Measurements from ENCODE around the gene FLCN.
"Not testable (repeated sequence)": the region's sequence is repeated elsewhere in the genome, so short reads cannot be mapped to it uniquely, and the experiment has no call there.

FLCN gene

GRCh38 chr17:17213775-17214174, 23.2 kb downstream of the FLCN start:
- FAIRE-seq (no peak), DNase-seq (ENCODE audit: insufficient read length, low spot score) (no peak)
- TF ChIP-seq POLR2A (IDR thresholded peaks at IDR 0.05; ENCODE audit: low read depth, low read length), result no peak

GRCh38 chr17:17207998-17208397, 29.0 kb downstream of the FLCN start:
- FAIRE-seq (no peak), DNase-seq (ENCODE audit: insufficient read length, low spot score) (no peak)
- TF ChIP-seq POLR2A (IDR thresholded peaks at IDR 0.05; ENCODE audit: low read depth, low read length), result no peak

GRCh38 chr17:17206913-17207335, 30.0 kb downstream of the FLCN start:
- FAIRE-seq, result no peak
- no peak for TF ChIP-seq POLR2A (IDR thresholded peaks at IDR 0.05; ENCODE audit: low read depth, low read length)
- no peak for DNase-seq (ENCODE audit: insufficient read length, low spot score)

DNA sequence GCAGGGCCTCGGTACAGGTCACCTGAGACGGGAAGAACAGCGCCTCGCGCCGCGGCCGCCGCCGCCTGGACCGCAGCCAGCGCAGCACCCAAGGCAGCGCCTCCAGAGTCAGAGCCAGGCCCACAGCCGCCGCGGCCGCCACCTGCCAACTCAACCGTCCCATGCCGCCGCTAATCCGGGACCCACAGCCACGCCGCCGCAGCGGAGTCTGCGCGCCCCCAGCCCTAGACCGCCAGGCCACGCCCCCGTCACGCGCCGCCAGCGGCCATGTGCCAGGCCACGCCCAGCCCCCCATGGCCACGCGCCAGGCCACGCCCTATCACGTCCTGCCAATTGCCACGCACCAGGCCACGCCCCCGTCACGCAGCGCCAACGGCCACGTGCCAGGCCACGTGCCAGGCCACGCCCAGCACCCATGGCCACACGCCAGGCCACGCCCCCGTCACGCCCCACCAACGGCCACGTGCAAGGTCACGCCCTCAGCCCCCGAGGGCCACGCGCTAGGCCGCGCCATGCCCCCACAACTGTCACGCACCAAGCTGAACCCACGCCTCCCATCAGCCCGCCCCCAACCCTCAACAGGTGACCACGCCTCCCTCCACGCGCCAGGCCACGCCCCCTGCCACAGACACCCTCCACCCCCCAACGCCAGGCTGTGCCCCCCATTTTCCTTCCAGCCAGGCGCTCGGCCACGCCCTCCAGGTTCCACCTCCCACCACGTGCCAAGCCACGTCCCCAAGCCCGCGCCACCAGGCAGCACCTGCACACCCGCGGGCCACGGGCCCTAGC, 30.6 kb downstream of the FLCN start, which contains the start of gene PLD6:
TSS of gene PLD6 (minus strand) at position 210 of the 789 bp plus-strand sequence. CDS start at position 163, 47 bp downstream.
- TF ChIP-seq POLR2A (IDR thresholded peaks at IDR 0.05; ENCODE audit: low read depth, low read length), result no peak; the same call in 1 of the 2 replicates
- FAIRE-seq, result peak; percentile 52
- peak; percentile 86 for DNase-seq (ENCODE audit: insufficient read length, low spot score)

DNA sequence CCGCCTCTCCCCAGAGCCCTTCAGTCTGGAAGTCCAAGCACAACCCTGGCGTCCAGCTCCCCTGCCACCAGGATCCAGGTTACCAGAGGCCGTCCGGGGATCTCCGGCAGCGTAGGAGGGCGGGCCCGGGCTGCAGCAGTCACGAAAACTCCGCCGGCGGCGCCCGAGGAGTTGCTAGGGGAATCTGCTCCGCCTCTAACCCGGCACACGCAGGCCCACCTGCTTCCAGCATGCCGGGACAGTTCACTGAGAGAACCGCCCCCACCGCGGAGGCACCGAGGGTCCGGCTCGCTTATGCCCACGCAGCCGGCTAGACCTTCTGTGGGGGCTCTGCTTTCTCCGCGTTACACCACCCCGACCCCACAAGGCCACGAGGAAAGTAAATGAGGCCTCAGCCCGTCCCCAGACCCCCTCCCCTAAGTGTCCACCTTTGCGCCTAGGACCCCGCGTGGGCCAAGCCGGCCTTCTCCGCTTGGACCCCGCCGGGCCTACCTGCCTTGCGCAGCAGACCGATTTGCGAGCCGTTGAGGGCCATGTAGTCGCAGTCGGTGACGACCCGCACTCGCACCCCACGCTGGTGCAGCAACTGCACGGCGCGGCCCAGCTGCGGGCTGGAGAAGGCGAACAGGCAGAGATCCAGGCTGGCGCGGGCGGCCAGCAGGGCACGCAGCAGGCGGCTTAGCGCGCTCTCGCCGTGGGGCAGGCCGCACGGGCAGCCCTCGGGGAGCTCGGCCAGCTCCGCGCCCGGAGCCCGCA, 31.4 kb downstream of the FLCN start:
- TF ChIP-seq POLR2A (IDR thresholded peaks at IDR 0.05; ENCODE audit: low read depth, low read length), result 0 out of 2 replicates have a peak, but pooled peaks have one; percentile 12
- no peak for FAIRE-seq
- DNase-seq (ENCODE audit: insufficient read length, low spot score), result no peak

GRCh38 chr17:17204635-17205231, 32.2 kb downstream of the FLCN start:
- no peak for FAIRE-seq
- no peak for DNase-seq (ENCODE audit: insufficient read length, low spot score)
- TF ChIP-seq POLR2A (IDR thresholded peaks at IDR 0.05; ENCODE audit: low read depth, low read length), result no peak

GRCh38 chr17:17204041-17204591, 32.9 kb downstream of the FLCN start:
- TF ChIP-seq POLR2A (IDR thresholded peaks at IDR 0.05; ENCODE audit: low read depth, low read length), result no peak
- no peak for FAIRE-seq
- DNase-seq (ENCODE audit: insufficient read length, low spot score), result no peak

DNA sequence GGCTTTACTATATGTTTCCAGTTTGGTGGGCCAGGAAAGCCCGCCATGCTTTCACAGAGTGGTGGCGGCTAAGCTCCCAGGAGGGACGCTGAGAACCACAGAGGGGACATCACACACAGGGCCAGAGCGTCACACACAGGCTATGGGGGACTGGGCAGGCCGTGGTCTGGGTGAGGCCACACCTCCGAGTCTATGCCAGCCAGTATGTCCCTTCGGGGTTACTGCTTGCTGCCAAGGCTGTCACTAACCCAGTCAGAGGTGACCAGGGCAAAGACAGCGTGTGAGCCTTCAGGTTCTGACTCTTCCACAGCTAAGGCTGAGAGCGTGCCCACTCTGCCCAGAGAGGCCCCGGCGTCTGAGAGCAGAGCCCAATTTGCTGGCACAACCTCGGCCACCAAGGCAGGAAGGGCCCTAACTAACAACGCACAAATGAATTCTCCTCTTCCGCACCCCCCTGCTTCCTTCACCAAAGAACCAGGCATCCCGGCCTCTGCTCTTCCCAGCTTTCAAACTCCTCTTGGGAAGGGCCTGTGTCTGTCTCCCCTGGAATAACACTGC, 33.7 kb downstream of the FLCN start:
- TF ChIP-seq POLR2A (IDR thresholded peaks at IDR 0.05; ENCODE audit: low read depth, low read length), result no peak
- DNase-seq (ENCODE audit: insufficient read length, low spot score) (no peak), FAIRE-seq (no peak)

DNA sequence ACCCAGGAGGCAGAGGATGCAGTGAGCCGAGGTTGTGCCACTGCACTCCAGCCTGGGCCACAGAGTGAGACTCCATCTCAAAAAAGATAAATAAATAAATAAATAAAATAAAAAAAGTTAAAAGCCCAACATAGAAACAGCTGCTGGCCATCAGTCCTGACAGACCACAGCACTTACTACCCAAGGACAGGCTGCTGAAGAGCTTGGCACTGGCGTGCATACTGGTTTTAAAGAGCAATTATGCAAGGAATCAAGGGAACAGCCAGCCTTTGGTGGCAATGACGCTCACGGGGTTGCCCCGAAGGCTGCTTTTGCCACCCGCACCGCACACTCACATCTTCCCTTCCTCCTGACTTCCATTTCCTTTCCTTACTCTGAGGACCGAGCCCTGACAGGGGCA, 35.1 kb downstream of the FLCN start:
- FAIRE-seq (no peak), DNase-seq (ENCODE audit: insufficient read length, low spot score) (no peak)
- no peak for TF ChIP-seq POLR2A (IDR thresholded peaks at IDR 0.05; ENCODE audit: low read depth, low read length)

GRCh38 chr17:17201271-17201670, 35.7 kb downstream of the FLCN start:
- no peak for TF ChIP-seq POLR2A (IDR thresholded peaks at IDR 0.05; ENCODE audit: low read depth, low read length)
- no peak for DNase-seq (ENCODE audit: insufficient read length, low spot score)
- FAIRE-seq, result no peak

GRCh38 chr17:17200831-17201230, 36.1 kb downstream of the FLCN start:
- DNase-seq (ENCODE audit: insufficient read length, low spot score) (no peak), FAIRE-seq (no peak)
- no peak for TF ChIP-seq POLR2A (IDR thresholded peaks at IDR 0.05; ENCODE audit: low read depth, low read length)

DNA sequence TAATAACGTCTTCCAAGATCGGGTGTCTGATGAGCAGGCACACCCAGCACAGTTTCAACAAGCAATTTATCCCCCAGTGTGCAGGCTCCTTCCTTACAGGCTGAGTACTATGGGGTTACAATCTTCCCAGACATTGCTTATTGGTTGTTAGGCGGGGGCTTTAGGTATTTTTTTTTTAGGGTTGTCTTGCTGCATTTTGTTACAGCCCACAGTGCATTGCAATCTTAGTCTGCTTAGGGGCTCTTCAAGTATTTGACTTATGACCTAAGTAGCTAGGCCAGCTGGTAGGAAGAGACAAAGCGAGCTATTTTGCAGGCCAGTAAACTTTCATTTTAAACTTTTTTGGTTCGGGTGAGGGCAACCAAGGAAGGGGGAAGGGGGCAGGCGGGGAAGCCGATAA, 36.7 kb downstream of the FLCN start:
- TF ChIP-seq POLR2A (IDR thresholded peaks at IDR 0.05; ENCODE audit: low read depth, low read length), result no peak
- FAIRE-seq, result no peak
- no peak for DNase-seq (ENCODE audit: insufficient read length, low spot score)

GRCh38 chr17:17198281-17198680, 38.7 kb downstream of the FLCN start:
- FAIRE-seq, result no peak
- no peak for DNase-seq (ENCODE audit: insufficient read length, low spot score)
- no peak for TF ChIP-seq POLR2A (IDR thresholded peaks at IDR 0.05; ENCODE audit: low read depth, low read length)

DNA sequence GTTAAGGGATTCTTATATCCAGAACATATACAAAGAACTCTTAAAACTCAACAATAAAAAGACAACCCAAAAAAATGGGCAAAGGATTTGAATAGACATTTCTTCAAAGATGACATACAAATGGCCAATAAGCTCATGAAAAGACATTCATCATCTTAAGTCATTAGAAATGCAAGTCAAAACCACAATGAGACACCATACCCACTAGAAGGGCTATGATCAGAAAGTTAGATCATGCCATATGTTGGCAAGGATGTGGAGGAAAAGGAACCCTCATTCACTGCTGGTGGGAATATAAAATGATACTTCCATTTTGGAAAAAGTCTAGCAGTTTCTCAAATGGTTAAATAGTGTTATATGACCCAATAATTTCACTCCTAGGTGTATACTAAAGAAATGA, 40.2 kb downstream of the FLCN start:
- no peak for TF ChIP-seq POLR2A (IDR thresholded peaks at IDR 0.05; ENCODE audit: low read depth, low read length)
- DNase-seq (ENCODE audit: insufficient read length, low spot score) (no peak), FAIRE-seq (no peak)

- not testable (repeated sequence) for FAIRE-seq; DNase-seq (ENCODE audit: insufficient read length, low spot score)
Measured at GRCh38 chr17:17195466-17195865, 41.5 kb downstream of the FLCN start.

Measured in H54 (cell line).